Measurements from ENCODE around the gene MEF2D. TPM values are rescaled to one million over a fixed set of nuclear protein-coding genes. Genes with fewer than 3 reads are reported as not detected.

The MEF2D gene
- total RNA-seq, 1 donor from 2014 or later = 96.6 TPM

DNA sequence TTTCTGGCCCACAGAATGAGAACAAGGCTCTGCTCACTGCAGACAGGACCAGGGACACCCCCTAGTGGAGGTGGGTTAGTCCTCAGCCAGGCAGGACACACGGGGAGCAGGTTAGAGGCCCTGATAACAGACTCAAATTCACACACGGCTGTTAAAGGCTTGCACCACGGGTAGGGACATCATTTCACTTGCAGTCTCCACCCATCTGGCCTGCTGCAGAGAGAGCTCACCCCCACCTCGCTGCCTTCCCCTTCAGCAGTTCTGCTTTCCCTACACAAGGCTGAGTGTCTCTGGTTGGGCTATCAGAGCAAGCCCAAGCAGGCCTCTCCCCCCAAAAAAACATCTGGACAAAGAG, 20.6 kb downstream of the MEF2D start:
- no peak for DNase-seq
- intact Hi-C loops (cut with DNase I) = no loop called here
- ATAC-seq (ENCODE audit: poor library complexity) = no peak

DNA sequence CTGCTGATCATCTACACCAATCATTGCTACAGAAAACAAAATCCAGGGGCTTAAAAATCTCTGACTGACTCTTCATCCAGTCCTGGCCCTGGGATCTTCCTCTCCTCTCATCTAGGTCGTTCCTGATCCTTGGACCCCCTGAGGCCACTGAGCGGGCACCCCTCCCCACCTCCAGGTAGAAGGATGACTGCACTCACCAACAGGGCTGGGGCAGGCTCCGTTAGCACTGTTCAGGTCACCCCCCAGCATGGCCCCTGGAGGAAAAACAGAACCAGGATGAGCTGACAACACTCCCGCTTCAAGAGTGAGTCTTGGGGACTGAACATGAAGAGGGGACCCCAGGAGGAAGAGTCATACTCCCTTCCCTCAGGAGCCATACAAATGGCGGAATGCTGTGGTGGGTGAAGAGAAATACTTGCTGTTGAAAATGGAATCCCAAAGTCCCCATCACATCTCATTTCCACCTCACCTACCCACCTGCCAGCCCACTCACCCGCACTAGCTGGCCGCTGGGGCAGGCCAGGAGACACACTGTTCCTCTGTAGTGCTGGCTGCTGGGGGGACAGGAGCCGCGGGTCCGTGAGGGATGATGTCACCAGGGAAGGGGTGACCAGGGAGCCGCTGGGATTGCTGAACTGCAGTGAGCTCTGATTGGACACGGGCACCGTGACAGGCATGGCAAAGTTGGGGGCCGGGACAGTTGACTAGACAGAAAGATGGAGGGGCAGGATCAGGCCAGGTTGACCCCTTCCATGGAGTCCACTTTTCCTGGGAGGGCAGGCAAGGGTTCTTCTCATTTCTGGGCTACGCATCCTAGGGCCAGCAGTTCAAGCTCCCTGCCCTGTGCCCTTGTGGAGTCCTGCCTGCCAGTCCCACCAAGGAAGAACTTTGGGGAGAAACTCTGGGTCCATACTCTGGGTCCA, 21.2 kb downstream of the MEF2D start:
- intact Hi-C loops (cut with DNase I) = loop anchor here (10.0 kb wide), 1 partner anchor 115 kb away; the partner anchor contains the start of gene NAXE
- ATAC-seq (ENCODE audit: poor library complexity) = no peak

DNA sequence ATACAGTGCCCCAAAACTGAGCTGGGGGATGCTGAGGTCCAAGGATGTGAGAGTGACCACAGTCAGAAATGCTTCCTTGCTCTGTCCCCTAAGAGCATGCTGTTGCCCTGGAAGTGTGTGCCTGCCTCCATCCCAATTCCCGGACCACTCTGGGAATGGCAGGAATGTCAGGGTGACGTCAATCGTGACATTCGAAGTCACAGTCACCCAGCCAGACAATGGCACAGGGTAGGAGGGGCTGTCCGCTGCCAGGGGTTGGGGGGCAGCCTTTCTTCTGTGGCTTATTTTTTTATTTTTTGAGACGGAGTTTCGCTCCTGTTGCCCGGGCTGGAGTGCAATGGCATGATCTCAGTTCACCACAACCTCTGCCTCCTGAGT, 22.3 kb downstream of the MEF2D start:
- no peak for DNase-seq
- intact Hi-C loops (cut with DNase I) = loop anchor here (10.0 kb wide), 1 partner anchor 117 kb away; the partner anchor contains the start of gene NAXE
- ATAC-seq (ENCODE audit: poor library complexity) = peak; percentile 18

More for the DNA sequence above, 21.2 kb downstream of the MEF2D start:
- DNase-seq = no peak

DNA sequence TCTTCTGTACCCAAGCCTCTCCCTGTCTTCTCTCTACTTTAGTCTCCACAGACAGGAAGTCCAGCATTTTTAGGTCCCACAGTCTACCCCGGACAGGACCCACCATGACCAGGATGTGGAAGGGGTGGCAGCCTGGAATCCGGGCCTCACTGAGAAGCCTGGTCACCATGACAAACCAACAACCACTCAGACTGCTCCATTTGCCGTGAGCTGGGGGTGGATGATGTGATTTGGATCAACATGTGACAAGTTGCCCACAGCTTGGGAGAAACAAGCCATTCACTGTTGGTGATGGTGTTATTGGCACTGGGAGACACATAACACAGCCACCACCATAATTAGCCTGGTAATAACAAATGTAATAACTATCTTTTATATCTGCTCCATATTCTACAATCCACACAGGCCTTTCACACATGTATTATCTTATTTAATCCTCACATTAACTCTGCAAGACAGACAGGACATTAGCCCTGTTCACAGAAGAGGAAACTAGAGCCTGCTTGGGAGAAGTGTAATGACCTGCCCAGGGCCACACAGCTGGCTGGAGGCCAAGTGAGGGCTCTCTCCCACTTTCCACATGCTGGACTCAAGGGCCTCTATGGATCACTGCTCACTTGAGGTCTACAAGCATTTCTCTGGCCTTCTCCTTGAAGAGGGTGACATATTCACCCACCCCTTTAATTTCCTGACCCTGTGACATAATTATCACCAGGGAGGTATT, 22.9 kb downstream of the MEF2D start:
- DNase-seq (no peak), ATAC-seq (ENCODE audit: poor library complexity) (no peak)
- intact Hi-C loops (cut with DNase I) = loop anchor here (10.0 kb wide), 1 partner anchor 117 kb away; the partner anchor contains the start of gene NAXE

DNA sequence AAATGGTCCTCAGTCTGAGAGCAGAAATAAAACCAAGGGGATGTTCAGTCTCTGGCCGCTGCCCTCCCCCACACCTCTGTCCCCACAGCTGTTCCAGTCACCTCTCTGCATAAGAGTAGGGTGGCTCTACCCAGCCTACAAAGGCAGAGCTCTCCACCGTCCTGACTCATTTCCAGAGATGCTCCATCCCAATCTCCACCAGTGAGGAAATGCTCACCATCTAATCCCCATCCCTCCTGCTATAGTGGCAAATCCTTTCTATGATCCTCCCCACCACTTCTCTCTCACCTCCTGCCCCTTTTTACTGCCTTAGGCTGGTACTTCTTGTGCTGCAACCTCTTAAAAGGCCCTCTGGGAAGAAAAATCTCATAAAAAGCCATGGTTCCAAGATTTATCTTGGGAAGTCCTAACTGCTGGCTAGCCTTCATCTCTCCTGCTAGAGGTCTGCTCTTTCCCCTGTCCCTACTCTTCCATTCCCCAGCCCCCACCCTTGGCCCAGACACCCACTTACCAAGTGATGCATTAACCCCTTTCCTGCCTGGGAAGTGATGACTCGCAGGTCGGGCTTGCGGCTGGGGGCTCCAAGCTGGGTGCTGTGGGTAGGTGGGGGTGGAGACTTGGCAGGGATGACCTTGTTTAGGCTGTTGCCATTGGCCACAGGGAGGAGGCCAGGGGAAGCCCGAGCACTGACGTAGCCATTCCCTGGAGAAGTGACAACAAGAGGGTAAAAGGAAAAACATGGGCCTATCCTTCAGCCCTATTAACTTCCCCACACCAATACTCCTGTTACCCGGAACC, 23.9 kb downstream of the MEF2D start:
- ATAC-seq (ENCODE audit: poor library complexity) (peak; percentile 1), DNase-seq (no peak)
- intact Hi-C loops (cut with DNase I) = loop anchor here (10.0 kb wide), 1 partner anchor 118 kb away; the partner anchor contains the start of gene NAXE

DNA sequence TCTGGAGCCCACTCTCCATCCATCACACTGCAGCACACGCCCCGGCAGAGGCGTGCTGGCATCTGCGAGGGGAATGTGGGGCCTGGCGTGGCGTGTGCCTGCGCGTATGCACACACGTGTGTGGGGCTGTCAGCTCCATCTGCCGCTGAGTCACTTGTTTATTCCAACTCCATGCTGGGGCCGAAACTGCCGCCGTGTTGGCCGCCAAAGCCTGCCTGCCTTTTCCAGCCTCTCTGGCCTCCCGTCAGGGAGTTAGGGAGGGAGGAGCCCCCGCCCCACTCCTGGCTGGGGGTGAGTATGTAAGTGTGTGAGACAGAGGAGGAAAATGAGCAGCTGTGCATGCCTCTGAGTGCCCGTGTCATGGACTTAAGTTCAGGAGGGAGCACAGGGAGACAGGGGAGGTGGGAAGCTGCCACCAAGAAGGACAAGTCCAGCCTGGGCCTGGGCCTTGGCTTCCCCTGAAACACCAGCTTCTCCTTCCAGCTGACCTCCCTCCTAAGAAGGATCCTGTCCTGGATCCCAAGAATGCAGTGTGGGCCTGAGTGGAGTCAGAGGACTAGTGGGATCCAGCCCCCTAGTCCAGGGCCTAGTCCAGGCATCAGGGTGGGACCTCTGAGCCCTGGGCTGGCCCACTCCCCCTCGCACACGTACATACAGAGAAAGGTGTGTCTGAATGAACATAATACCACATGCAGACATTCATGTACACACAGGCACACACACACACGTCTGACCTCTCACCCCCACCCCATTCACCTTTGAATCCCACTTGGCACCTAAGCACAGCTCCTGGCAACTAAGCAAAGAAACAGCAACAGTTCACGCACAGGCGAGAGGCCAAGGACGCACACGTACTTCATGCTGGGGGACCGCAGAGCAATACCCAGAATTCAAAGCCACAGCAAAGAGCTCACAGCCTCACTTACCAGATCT, 24.7 kb downstream of the MEF2D start:
- ATAC-seq (ENCODE audit: poor library complexity) (peak; percentile 66), DNase-seq (peak; percentile 88)
- intact Hi-C loops (cut with DNase I) = loop anchor here (10.0 kb wide), 1 partner anchor 119 kb away; the partner anchor contains the start of gene NAXE

DNA sequence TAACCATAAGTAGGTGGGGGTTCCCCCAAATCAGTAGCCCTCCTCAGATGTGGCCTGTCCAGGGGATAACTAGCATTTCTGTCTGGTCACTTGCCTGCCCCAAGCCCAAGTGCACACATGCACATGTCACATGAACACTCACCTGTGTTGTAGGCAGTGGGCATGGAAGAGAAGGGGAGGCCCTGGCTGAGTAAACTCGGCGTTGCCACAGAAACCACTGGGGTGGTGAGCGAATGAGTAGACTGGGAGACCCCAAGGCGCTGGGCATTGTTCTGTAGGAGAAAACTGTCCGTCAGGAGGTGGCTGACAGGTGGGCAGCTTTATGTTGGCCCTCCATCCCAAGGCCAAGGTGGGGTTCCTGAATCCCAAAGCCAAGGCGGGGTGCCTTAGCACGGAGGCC, 25.6 kb downstream of the MEF2D start:
- intact Hi-C loops (cut with DNase I) = loop anchor here (10.0 kb wide), 1 partner anchor 120 kb away; the partner anchor contains the start of gene NAXE
- ATAC-seq (ENCODE audit: poor library complexity) = no peak
- DNase-seq = no peak

DNA sequence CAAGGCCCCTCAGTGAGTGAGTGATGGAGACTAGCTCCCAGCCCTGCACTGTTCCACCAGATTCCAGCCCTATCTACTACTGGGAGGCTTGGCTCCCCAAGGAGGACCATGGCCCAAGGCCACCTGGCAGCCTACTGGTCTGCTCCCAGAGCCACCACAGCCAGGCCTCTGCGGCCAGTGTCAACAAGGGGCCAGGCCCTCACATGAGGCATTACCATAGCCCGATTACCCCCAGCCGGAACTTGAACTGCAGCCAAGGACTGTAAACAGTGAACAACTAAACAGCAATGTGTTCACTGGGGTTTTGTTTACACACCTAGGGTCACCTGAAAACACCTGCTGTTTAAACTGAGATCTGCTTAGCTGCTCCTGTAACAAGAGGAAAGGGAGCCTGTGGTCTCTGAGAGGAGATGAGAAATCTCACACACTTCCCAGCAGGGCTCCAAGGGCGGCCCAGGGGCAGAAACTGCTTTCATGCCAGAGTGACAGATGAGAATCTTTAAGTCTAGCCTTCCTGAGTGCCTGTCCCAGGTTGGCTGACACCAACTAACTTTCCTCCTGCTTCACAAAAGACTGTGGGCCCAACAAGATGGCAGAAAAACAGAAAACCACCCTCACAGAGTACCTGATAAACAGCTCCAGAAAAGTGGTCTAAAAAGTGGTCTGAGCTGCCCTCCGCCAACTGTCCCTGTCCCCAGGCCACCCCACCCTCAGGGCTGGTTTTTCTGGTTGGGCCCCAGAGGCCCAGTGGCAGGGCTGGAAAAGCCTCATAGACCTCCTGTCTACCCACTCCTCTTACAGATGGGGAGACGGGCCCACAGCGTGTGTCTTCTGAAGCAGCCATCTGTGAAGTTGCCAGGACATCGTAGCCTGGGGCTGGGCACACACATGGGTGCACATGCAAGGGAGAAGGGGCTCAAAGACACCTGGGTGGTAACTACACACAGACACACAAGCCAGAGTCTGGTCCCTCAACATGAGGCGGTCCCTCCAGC, 28.8 kb downstream of the MEF2D start:
- intact Hi-C loops (cut with DNase I) = loop anchor here (10.0 kb wide), 1 partner anchor 123 kb away; the partner anchor contains the start of gene NAXE
- peak; percentile 92 for DNase-seq

DNA sequence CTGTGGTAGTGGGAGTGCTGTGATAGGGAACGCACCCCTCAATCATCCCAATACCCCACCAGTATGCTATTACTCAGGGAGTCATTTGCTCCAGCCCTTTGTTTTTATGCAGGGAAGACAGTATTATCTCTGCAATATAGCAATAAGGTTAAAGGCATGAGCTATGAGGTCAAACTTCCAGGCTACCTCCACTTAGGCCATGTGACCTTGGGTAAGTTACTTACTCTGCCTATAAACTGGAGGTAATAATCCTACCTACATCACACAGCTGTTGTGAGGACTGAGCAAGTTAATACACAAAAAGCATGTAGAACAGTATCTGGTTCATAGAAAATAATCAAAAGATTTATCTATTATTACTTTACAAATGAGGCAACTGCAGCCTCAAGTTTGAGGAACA, 30.1 kb downstream of the MEF2D start:
- no peak for ATAC-seq (ENCODE audit: poor library complexity)
- intact Hi-C loops (cut with DNase I) = loop anchor here (10.0 kb wide), 1 partner anchor 124 kb away; the partner anchor contains the start of gene NAXE
- no peak for DNase-seq

More for the DNA sequence above, 28.8 kb downstream of the MEF2D start:
- ATAC-seq (ENCODE audit: poor library complexity) = peak; percentile 85

DNA sequence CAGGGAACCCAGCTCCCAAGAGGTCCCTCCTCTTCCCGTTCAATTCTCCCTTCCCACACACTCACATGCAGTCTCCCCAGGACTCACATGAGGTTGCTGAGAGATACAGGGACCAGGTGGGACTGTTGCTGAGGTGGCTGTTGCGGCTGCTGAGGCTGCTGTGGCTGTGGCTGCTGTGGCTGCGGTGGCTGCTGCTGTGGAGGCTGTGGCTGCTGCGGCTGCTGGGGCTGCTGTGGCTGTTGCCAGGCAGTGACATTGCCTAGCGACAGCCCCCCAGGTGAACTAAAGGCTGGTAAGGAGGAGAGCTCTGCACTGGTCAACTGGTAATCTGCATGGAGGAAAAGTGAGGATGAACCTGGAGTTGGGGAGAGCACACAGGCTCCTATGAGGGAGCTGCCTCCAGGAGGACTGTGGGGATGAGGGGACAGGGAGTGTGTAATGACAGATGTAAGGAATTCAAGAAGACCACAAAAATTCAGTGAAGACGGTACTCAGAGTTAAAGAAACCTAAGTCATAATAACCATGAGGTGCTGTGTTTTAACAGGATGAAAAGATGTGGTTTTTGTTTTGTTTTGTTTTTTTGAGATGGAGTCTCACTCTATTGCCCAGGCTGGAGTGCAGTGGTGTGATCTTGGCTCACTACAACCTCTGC, 31.8 kb downstream of the MEF2D start:
- DNase-seq (no peak), ATAC-seq (ENCODE audit: poor library complexity) (no peak)
- intact Hi-C loops (cut with DNase I) = no loop called here

DNA sequence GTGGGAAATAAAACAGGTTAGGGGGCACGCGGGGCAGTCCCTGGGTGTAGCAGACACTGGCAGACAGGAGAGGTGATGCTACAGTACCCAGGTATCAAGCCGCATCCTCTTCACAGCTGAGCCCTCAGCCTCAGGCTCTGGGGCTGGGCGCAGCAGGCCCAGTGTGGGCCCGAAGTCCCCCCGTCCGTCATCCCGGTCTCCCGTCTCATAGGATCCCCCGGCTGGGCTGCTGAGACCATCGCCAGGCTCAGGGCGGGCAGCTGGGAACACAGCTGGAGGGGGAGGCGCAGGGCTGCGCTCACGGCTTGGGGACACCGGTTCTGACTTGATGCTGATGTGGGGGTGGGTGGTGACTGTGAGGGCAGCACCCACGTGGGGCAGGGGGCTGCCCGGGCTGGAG, 32.7 kb downstream of the MEF2D start:
- ATAC-seq (ENCODE audit: poor library complexity) = no peak
- no peak for DNase-seq
- intact Hi-C loops (cut with DNase I) = no loop called here

DNA sequence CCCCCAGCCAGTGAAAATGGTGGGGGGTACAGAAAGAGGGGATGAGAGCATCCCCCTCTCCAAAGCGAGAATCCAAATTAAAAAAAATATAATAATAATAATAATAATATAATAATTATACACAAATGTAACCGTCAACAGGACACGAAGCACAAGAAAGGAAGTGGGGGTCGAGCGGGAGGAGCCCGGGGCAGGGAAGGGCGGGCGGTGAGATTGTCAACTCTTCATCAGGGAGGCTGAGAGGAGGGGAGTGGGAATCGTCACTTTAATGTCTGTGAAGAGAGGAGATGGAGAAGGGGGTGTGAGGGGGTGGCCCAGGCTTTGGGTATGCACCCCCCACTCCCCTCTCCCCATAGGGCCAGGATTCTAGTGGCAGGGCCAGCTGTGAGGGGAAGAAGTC, 33.2 kb downstream of the MEF2D start:
- DNase-seq = no peak
- intact Hi-C loops (cut with DNase I) = no loop called here
- ATAC-seq (ENCODE audit: poor library complexity) = no peak

DNA sequence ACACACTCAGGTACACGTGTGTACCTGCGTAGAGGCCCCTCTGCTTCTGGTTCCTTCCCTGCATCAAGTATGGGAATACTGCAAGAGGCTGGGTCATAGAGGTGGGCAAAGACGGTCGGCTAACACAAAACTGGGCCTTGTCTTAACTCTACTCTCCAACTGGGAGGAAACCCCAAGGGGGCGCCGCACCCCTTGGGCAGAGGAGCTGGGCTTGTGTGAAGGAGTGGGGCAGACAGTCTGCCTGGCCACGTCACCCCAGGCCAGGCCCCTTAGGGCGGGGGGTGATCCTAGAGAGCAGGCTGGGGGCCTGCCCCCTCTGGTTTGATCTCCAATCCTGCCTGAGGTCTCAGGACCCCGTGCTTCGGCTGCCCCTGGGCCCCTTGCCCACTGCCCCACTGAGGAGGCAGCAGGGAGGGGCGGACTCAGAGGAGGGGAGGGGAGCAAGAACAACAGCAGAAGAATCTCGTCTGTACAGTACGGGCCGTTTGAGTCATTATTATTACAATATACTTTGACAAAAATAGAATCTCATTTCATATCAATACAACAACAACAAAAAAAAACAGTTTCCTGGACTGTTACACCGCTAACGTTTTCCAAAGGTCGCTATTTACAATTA, 34.7 kb downstream of the MEF2D start:
- DNase-seq = no peak
- intact Hi-C loops (cut with DNase I) = no loop called here
- ATAC-seq (ENCODE audit: poor library complexity) = no peak

DNA sequence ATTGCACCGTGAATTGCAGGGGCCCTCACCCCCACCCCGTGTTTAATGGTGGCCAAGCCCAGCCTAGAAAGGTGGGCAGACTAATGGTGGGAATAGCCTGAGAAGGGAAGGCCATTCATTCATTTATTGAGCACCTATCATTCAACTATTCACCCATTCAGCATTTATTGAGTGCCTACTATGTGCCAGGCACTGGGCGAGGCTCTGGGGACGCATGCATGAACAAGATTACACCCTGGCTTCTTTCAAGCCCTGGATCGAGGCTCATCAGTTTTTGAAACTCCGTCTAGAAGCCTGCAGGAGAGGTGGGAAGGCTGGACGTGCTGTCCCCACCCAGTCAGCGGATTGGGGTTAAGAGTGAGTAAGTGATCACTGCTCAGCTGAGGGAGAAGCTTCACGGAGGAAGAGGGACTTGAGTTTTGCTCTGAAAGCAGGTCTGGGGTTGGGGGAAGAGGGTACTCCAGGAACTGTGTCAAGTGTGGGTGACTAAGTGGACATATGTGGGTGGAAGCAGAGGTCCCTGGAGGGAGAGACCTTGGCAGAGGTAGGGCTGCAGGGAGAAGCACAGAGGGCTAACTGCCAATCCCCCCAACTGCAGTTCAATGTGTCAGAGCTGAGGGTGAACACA, 35.6 kb downstream of the MEF2D start:
- ATAC-seq (ENCODE audit: poor library complexity) = peak; percentile 7
- DNase-seq = no peak
- intact Hi-C loops (cut with DNase I) = no loop called here

DNA sequence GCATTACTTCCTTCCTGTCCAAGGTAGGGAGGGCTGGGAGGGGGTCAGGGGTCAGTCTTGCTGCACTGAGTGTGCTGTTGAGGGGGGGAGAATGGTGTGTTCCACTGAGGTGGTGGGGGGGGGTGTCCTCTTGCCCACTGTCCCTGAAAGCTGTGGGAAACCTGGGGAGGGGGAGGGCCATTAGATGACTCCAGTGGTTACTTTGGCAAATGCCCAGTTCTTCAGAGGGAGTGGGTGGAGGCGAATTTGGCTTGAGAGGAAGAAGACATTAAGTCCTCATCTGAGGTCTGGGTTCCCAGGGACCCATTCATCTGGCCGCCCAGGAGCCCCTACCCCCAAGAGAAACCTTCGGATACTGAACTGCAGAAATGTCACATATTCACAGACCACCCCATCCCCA, 36.2 kb downstream of the MEF2D start:
- DNase-seq (no peak), ATAC-seq (ENCODE audit: poor library complexity) (peak; percentile 8)
- intact Hi-C loops (cut with DNase I) = no loop called here
